ENCODE data around the gene MAN1B1. TPM values are rescaled to one million over a fixed set of nuclear protein-coding genes. Genes with fewer than 3 reads are reported as not detected.

Gene MAN1B1
- polyA plus RNA-seq, 3 donors, result 29.3 to 38.2 (median 33.3) TPM

- Mint-ChIP-seq H3K27ac (peak overlapping the region in 4 of 7 donors; percentile 8 to 42 (median 27)), H3K4me1 (peaks cover 26% of the 10 kb centered on the region), H3K27me3 (ENCODE audit: low read depth in 3 of 3) (peaks cover 34 to 47% (median 38%) of the 10 kb centered on the region in 3 donors), H3K9me3 (peaks cover 3 to 19% (median 14%) of the 10 kb centered on the region in 7 donors), H3K4me3 (peak overlapping the region; percentile 80 to 87), H3K36me3 (peaks cover 0 to 3% of the 10 kb centered on the region in 2 donors)
- peak; percentile 84 to 88 (median 85) for DNase-seq
- peak overlapping the region; percentile 88 for H3K4me2 ChIP-seq (replicated peaks; ENCODE audit: extremely low read depth, low read length, poor library complexity, severe bottlenecking)
- WGBS (ENCODE audit: insufficient coverage), result under 1% methylated on average over 86 of the region's 86 CpGs
- no peaks in the 10 kb centered on the region for H4K20me1 ChIP-seq (ENCODE audit: insufficient read depth, low read length)
- H3K36me3 ChIP-seq (replicated peaks in 1 of 2; ENCODE audit: control insufficient read depth in 1 of 2, insufficient read depth in 2 of 2, low read length in 2 of 2), result no peaks in the 10 kb centered on the region
- H3K4me1 ChIP-seq (ENCODE audit: control insufficient read depth in 1 of 2, insufficient read depth in 2 of 2, low read length in 2 of 2), result peaks cover 33 to 42% of the 10 kb centered on the region in 2 donors
- peak overlapping the region; percentile 63 to 82 (median 67) for H3K4me3 ChIP-seq (replicated peaks in 1 of 3; ENCODE audit: low read depth in 2 of 3, low read length in 3 of 3)
- H3K79me2 ChIP-seq (ENCODE audit: insufficient read depth, low read length), result no peaks in the 10 kb centered on the region
- TF ChIP-seq, protein P1, sequence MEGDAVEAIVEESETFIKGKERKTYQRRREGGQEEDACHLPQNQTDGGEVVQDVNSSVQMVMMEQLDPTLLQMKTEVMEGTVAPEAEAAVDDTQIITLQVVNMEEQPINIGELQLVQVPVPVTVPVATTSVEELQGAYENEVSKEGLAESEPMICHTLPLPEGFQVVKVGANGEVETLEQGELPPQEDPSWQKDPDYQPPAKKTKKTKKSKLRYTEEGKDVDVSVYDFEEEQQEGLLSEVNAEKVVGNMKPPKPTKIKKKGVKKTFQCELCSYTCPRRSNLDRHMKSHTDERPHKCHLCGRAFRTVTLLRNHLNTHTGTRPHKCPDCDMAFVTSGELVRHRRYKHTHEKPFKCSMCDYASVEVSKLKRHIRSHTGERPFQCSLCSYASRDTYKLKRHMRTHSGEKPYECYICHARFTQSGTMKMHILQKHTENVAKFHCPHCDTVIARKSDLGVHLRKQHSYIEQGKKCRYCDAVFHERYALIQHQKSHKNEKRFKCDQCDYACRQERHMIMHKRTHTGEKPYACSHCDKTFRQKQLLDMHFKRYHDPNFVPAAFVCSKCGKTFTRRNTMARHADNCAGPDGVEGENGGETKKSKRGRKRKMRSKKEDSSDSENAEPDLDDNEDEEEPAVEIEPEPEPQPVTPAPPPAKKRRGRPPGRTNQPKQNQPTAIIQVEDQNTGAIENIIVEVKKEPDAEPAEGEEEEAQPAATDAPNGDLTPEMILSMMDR (IDR thresholded peaks at IDR 0.05), result no peak
- H2AFZ ChIP-seq (ENCODE audit: insufficient read depth, low read depth, low read length, poor library complexity, severe bottlenecking), result peak overlapping the region; percentile 92
- H3K9ac ChIP-seq (ENCODE audit: insufficient read depth, low read length, poor library complexity, severe bottlenecking), result peak overlapping the region; percentile 60
- H3K27me3 ChIP-seq (ENCODE audit: control insufficient read depth in 2 of 2, insufficient read depth in 2 of 2, low read length in 2 of 2), result peaks cover 0 to 25% of the 10 kb centered on the region in 2 donors
- intact Hi-C loops (cut with micrococcal nuclease), result loop anchor here in 1 of 2 donors (5.0 kb wide), 1 partner anchor 93 kb away; the partner anchor contains the start of gene RNF208
- peaks cover 10 to 17% of the 10 kb centered on the region in 2 donors for H3K9me3 ChIP-seq (replicated peaks in 1 of 2; ENCODE audit: control insufficient read depth in 1 of 2, insufficient read depth in 1 of 2, low read length in 2 of 2)
- H3K27ac ChIP-seq (ENCODE audit: low read depth in 1 of 2, low read length in 2 of 2), result peak overlapping the region in 1 of 2 donors; percentile 31
Measured at GRCh38 chr9:137129456-137130175, 42.8 kb downstream of the MAN1B1 start.

DNA sequence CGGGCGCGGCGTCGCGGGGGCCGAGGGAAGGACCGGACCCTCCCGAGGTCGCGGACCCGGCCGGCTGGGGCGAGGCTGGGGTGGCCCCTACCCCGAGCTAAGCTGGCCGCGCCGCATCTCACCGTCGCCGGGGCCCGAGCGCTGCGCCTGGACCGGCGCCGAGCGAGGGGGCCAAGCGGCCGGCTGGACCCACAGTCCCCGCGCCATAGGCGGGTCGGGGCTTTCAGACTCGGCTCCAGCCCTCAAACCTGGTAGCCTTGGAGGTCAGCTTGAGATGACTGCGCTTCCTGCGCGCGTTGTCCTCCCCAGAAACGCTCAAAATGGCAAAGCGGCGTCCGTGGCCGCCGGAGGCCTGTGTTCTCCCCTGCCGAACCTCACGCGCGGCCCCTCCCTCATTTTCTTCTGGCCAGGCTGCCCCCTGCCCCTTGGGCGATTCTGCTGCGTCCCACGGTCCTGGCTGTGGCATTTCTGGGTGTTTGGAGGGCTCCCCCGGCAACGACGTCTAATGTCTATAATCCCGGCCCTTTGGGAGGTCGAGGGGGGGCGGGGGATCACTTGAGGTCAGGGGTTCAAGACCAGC lies 43.5 kb downstream of the MAN1B1 start:
- Histone ChIP-seq H3K27ac (ENCODE audit: low read depth in 1 of 2, low read length in 2 of 2) (no peak overlapping the region), H3K36me3 (replicated peaks in 1 of 2; ENCODE audit: control insufficient read depth in 1 of 2, insufficient read depth in 2 of 2, low read length in 2 of 2) (no peaks in the 10 kb centered on the region), H4K20me1 (ENCODE audit: insufficient read depth, low read length) (no peaks in the 10 kb centered on the region), H3K4me1 (ENCODE audit: control insufficient read depth in 1 of 2, insufficient read depth in 2 of 2, low read length in 2 of 2) (peaks cover 33 to 42% of the 10 kb centered on the region in 2 donors), H2AFZ (ENCODE audit: insufficient read depth, low read depth, low read length, poor library complexity, severe bottlenecking) (peak overlapping the region; percentile 92), H3K9ac (ENCODE audit: insufficient read depth, low read length, poor library complexity, severe bottlenecking) (peak overlapping the region; percentile 60), H3K4me2 (replicated peaks; ENCODE audit: extremely low read depth, low read length, poor library complexity, severe bottlenecking) (peak overlapping the region; percentile 88), H3K79me2 (ENCODE audit: insufficient read depth, low read length) (no peaks in the 10 kb centered on the region), H3K27me3 (ENCODE audit: control insufficient read depth in 2 of 2, insufficient read depth in 2 of 2, low read length in 2 of 2) (peaks cover 0 to 25% of the 10 kb centered on the region in 2 donors), H3K9me3 (replicated peaks in 1 of 2; ENCODE audit: control insufficient read depth in 1 of 2, insufficient read depth in 1 of 2, low read length in 2 of 2) (peaks cover 10 to 17% of the 10 kb centered on the region in 2 donors), H3K4me3 (replicated peaks in 1 of 3; ENCODE audit: low read depth in 2 of 3, low read length in 3 of 3) (peak overlapping the region in 2 of 3 experiments; percentile 67 to 82)
- WGBS (ENCODE audit: insufficient coverage), result 9% methylated on average over 56 of the region's 58 CpGs
- intact Hi-C loops (cut with micrococcal nuclease), result no loop called here
- H3K4me3 Mint-ChIP-seq, result peak overlapping the region; percentile 70 to 81
- peaks cover 36 to 49% (median 38%) of the 10 kb centered on the region in 3 donors for H3K27me3 Mint-ChIP-seq (ENCODE audit: low read depth in 3 of 3)
- peak overlapping the region in 1 of 7 donors; percentile 33 for H3K27ac Mint-ChIP-seq
- DNase-seq, result no peak
- peaks cover 26% of the 10 kb centered on the region for H3K4me1 Mint-ChIP-seq
- H3K9me3 Mint-ChIP-seq, result peaks cover 3 to 19% (median 14%) of the 10 kb centered on the region in 7 donors
- TF ChIP-seq, protein P1 (IDR thresholded peaks at IDR 0.05), result no peak
- peaks cover 0 to 3% of the 10 kb centered on the region in 2 donors for H3K36me3 Mint-ChIP-seq
